ENCODE measurements around the gene NHLRC1.

Gene NHLRC1

GRCh38 chr6:18117136-18117535, 5.3 kb downstream of the NHLRC1 start:
- TF ChIP-seq GATA2 (IDR thresholded peaks at IDR 0.05; ENCODE audit: low read depth, low read length) (no peak), GATA3 (IDR thresholded peaks at IDR 0.05; ENCODE audit: low read depth, low read length) (no peak)

DNA sequence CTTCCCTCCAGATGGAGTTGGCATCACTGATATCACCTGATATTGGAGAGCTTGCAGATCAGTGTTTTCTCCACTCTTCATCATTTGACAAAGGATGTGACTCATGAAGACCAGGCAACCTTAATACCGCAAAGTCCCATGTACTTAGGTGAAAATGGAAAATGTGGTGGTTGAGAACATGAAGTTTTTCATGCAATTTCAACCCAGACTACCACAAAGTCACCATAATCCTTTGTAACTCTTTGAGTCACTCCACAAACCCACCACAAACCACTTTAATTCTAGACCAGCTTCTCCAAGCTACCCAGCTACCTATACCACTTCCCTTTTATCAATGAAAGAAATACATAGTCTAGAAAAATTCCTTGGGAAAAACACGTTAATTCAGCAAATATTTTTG, 7.1 kb downstream of the NHLRC1 start:
- TF ChIP-seq GATA3 (IDR thresholded peaks at IDR 0.05; ENCODE audit: low read depth, low read length) (no peak), GATA2 (IDR thresholded peaks at IDR 0.05; ENCODE audit: low read depth, low read length) (no peak)

- TF ChIP-seq GATA2 (IDR thresholded peaks at IDR 0.05; ENCODE audit: low read depth, low read length) (no peak), GATA3 (IDR thresholded peaks at IDR 0.05; ENCODE audit: low read depth, low read length) (no peak)
Measured at GRCh38 chr6:18110162-18110561, 12.3 kb downstream of the NHLRC1 start.

DNA sequence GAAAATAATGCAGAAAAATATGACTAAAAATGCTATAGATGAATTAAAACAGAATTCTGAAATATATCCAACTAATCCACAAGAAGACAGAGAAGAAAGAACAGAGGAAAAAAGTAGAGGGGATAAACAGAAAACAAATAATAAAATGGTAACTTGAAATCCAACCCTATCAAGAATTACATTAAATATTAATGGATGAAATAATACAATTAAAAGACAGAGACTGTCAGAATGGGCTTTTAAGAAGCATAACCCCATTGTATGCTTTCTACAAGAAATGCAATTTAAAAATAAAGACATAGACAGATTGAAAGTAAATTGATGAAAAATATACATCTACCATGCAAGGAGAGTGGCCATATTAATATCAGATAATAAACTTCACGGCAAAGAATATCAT, 15.4 kb downstream of the NHLRC1 start:
- no peak for TF ChIP-seq GATA2 (IDR thresholded peaks at IDR 0.05; ENCODE audit: low read depth, low read length)
- TF ChIP-seq GATA3 (IDR thresholded peaks at IDR 0.05; ENCODE audit: low read depth, low read length): no peak

DNA sequence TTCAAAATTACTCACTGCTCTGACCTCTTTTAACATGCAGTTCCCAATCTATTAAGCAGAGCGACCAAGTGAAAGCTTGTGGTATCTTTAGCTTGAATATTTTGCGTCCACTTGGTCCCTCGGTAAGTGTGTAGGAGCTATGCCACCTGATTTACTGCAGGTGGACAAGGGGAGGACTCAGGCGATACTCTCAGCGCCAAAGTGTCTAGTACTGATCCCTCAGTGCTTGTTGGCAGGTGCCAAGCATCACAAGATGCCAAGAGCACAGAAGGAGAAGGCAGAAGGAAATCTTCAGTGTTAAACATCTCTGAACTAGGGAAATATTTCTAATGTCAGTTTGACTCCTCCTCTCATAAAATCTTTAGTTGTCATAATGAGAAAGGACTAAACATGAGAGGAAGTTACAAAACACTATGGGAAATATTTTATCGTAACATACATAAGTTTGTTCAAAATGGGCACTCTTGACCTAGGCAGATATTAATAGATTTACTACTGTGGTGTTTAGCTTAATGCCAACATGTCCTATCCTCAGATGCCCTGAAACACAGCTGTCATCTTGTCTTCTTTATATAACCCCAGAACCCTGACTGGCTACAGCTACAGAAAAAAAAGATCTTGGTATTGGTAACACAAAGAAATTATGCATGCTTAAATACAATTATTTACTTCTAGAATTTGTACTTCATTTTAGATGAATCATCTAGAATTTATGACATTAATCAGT, 19.5 kb downstream of the NHLRC1 start:
- TF ChIP-seq GATA2 (IDR thresholded peaks at IDR 0.05; ENCODE audit: low read depth, low read length) (no peak), GATA3 (IDR thresholded peaks at IDR 0.05; ENCODE audit: low read depth, low read length) (no peak)

GRCh38 chr6:18101873-18102272, 20.6 kb downstream of the NHLRC1 start:
- TF ChIP-seq GATA2 (IDR thresholded peaks at IDR 0.05; ENCODE audit: low read depth, low read length): no peak
- TF ChIP-seq GATA3 (IDR thresholded peaks at IDR 0.05; ENCODE audit: low read depth, low read length): no peak

GRCh38 chr6:18101271-18101670, 21.2 kb downstream of the NHLRC1 start:
- no peak for TF ChIP-seq GATA3 (IDR thresholded peaks at IDR 0.05; ENCODE audit: low read depth, low read length)
- no peak for TF ChIP-seq GATA2 (IDR thresholded peaks at IDR 0.05; ENCODE audit: low read depth, low read length)

GRCh38 chr6:18100296-18100695, 22.2 kb downstream of the NHLRC1 start:
- TF ChIP-seq GATA3 (IDR thresholded peaks at IDR 0.05; ENCODE audit: low read depth, low read length): no peak
- TF ChIP-seq GATA2 (IDR thresholded peaks at IDR 0.05; ENCODE audit: low read depth, low read length): no peak

GRCh38 chr6:18099511-18099910, 23.0 kb downstream of the NHLRC1 start:
- TF ChIP-seq GATA2 (IDR thresholded peaks at IDR 0.05; ENCODE audit: low read depth, low read length): no peak
- no peak for TF ChIP-seq GATA3 (IDR thresholded peaks at IDR 0.05; ENCODE audit: low read depth, low read length)

DNA sequence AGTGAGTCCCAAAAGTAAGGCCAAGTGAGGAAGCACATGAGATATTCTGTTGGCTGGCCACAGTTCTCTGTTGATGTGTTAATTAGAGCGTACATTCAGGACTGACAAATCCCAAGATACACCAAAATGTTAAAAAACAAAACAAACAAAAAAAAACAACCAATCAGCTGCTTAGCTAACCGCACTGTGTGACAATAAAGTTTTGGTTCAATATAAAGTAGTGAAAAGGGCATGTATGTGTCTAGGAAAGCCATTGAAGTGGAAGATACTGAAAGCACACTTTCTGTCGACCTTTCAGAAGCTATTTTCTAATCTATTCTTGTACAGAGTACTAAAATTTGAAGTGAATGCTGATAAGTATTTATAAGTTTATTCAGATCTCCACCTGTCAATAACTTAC, 26.1 kb downstream of the NHLRC1 start:
- no peak for TF ChIP-seq GATA3 (IDR thresholded peaks at IDR 0.05; ENCODE audit: low read depth, low read length)
- no peak for TF ChIP-seq GATA2 (IDR thresholded peaks at IDR 0.05; ENCODE audit: low read depth, low read length)

DNA sequence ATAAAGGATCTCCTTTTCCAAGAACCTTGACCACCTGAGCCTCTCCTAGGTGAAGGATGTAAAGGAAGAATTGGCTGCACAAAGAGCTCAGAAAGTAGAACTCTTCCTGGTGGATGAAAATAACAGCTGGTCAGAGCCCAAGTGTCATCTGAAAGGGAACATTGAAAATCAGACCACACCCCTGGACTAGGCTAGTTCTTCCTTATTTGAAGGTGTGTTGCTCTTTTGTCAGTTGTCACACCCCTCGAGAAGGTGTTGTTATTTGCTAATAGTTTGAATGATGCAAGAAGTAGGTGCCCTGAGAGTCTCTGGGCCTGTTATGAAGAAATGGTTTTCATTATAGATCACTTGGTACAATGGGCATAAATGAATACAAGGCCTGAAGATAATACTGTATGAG, 31.1 kb downstream of the NHLRC1 start:
- TF ChIP-seq GATA2 (IDR thresholded peaks at IDR 0.05; ENCODE audit: low read depth, low read length): no peak
- no peak for TF ChIP-seq GATA3 (IDR thresholded peaks at IDR 0.05; ENCODE audit: low read depth, low read length)

GRCh38 chr6:18090349-18090786, 32.1 kb downstream of the NHLRC1 start:
- no peak for TF ChIP-seq GATA2 (IDR thresholded peaks at IDR 0.05; ENCODE audit: low read depth, low read length)
- TF ChIP-seq GATA3 (IDR thresholded peaks at IDR 0.05; ENCODE audit: low read depth, low read length): no peak

DNA sequence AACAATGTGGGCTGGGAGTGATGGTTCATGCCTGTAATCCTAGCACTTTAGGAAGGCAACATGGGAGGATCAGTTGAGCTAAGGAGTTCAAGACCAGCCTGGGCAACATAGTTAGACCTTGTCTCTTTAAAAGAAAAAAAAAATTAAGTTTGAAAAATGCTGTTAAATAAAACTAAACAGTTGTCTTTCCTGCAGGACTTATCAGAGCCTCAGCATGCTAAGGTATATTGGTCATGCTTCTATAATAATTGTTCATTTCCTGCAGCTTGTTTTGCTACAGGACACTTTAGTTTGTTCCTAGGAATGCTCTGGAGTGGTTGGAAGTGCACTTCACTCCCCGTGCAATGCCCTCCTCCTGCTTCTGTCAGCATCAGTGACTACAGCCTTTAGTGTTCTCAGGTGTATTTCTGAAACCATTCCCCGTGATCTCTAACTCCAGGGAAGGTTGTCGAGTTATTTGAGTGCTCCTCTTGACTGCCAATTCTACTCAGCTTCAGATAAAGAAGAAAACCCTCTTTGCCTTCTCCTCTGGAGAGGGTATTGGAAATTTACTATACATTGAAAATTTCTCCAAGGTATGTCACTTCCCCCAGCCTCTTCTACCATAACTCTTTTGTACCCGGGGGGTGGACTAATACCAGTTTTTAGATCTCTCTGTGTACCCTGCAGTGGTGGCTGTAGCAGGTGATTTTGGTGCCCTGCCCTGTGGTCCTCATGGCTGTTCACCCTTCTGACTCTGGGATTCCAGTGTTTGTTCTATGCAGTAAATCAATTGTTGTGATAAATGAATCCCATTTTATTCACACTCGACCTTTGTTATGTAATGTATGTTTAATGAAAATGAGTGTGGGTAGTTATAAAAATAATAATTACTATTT, 33.8 kb downstream of the NHLRC1 start:
- TF ChIP-seq GATA2 (IDR thresholded peaks at IDR 0.05; ENCODE audit: low read depth, low read length) (no peak), GATA3 (IDR thresholded peaks at IDR 0.05; ENCODE audit: low read depth, low read length) (no peak)

GRCh38 chr6:18087396-18088165, 34.9 kb downstream of the NHLRC1 start:
- TF ChIP-seq GATA3 (IDR thresholded peaks at IDR 0.05; ENCODE audit: low read depth, low read length) (no peak), GATA2 (IDR thresholded peaks at IDR 0.05; ENCODE audit: low read depth, low read length) (no peak)
